Esophagus squamous epithelium (tissue), 4 donors: ENCODE measurements around the gene C2.

Experiments used
- CTCF ChIP-seq, 6 experiments: fragments of 450-650 bp in 4 of 6; fragments of 200-600 bp in 2 of 6; sonication (generic) in 2 of 6; IDR thresholded peaks; one replicate each; pipeline ENCODE4 v1.5.1; 2016 to 2019; ENCODE audit warnings: antibody characterized with exemption in 6 of 6, mild to moderate bottlenecking in 4 of 6, moderate library complexity in 4 of 6
- POLR2A ChIP-seq, 4 donors: fragments of 450-650 bp; IDR thresholded peaks; one replicate each; pipeline ENCODE4 v1.6.1; 2017; ENCODE audit warnings: antibody characterized with exemption in 4 of 4, mild to moderate bottlenecking in 4 of 4, moderate library complexity in 3 of 4

- TF ChIP-seq POLR2A (IDR thresholded peaks at IDR 0.05): no peak
- TF ChIP-seq CTCF (IDR thresholded peaks at IDR 0.05): no peak
Measured at GRCh38 chr6:31920811-31921210, 6.7 kb upstream of the C2 start.
